ENCODE results near the gene CLIP2.

Gene CLIP2

GRCh38 chr7:74284781-74285259 is 4.4 kb upstream of the CLIP2 start:
- no peaks in the 10 kb centered on the region for H3K9me2 ChIP-seq (replicated peaks; ENCODE audit: insufficient read depth, low read length)
- no peak overlapping the region for H2AFZ ChIP-seq (ENCODE audit: low read length)
- H4K20me1 ChIP-seq (ENCODE audit: insufficient read depth, low read length): no peaks in the 10 kb centered on the region
- no peaks in the 10 kb centered on the region for H3K9me3 ChIP-seq (replicated peaks; ENCODE audit: insufficient read depth, low read length)
- TF ChIP-seq EZH2 (optimal IDR thresholded peaks at IDR 0.05; ENCODE audit: low read depth, low read length): no peak
- TF ChIP-seq EZH2phosphoT487 (IDR thresholded peaks at IDR 0.05; ENCODE audit: low read length): no peak
- TF ChIP-seq CTCF (IDR thresholded peaks at IDR 0.05; ENCODE audit: low read length): no peak
- no peak overlapping the region for H3K4me3 ChIP-seq (ENCODE audit: low read length)
- no peak for DNase-seq
- H3K4me1 ChIP-seq (ENCODE audit: low read length): peaks cover 5% of the 10 kb centered on the region; the same call in 1 of the 2 replicates
- H3F3A ChIP-seq (ENCODE audit: insufficient read depth, low read length): no peaks in the 10 kb centered on the region
- H3K27me3 ChIP-seq (replicated peaks; ENCODE audit: insufficient read depth, low read length): peaks cover 8% of the 10 kb centered on the region
- no peak overlapping the region for H3K9ac ChIP-seq (ENCODE audit: low read length)
- no peaks in the 10 kb centered on the region for H3K79me2 ChIP-seq (ENCODE audit: low read length)
- no peak overlapping the region for H3K4me2 ChIP-seq (ENCODE audit: low read depth, low read length)
- H3K27ac ChIP-seq (ENCODE audit: low read length): no peak overlapping the region
- no peaks in the 10 kb centered on the region for H3K36me3 ChIP-seq (replicated peaks; ENCODE audit: insufficient read depth, low read length)

- H3K27ac ChIP-seq (ENCODE audit: low read length): no peak overlapping the region
- no peaks in the 10 kb centered on the region for H3K9me2 ChIP-seq (replicated peaks; ENCODE audit: insufficient read depth, low read length)
- H3K4me1 ChIP-seq (ENCODE audit: low read length): peaks cover 5% of the 10 kb centered on the region; the same call in 1 of the 2 replicates
These were observed 3.1 kb upstream of the CLIP2 start for GRCh38 chr7:74286131-74286530.

GRCh38 chr7:74287303-74288033 is 1.7 kb upstream of the CLIP2 start:
- H3K27me3 ChIP-seq (replicated peaks; ENCODE audit: insufficient read depth, low read length): peaks cover 20% of the 10 kb centered on the region

More at GRCh38 chr7:74286131-74286530, 3.1 kb upstream of the CLIP2 start:
- no peak for TF ChIP-seq EZH2 (optimal IDR thresholded peaks at IDR 0.05; ENCODE audit: low read depth, low read length)
- no peak for TF ChIP-seq EZH2phosphoT487 (IDR thresholded peaks at IDR 0.05; ENCODE audit: low read length)
- TF ChIP-seq CTCF (IDR thresholded peaks at IDR 0.05; ENCODE audit: low read length): no peak
- peaks cover 20% of the 10 kb centered on the region for H3K27me3 ChIP-seq (replicated peaks; ENCODE audit: insufficient read depth, low read length)
- no peak overlapping the region for H3K4me3 ChIP-seq (ENCODE audit: low read length)
- H3K4me2 ChIP-seq (ENCODE audit: low read depth, low read length): no peak overlapping the region
- no peak overlapping the region for H3K9ac ChIP-seq (ENCODE audit: low read length)
- H3K36me3 ChIP-seq (replicated peaks; ENCODE audit: insufficient read depth, low read length): no peaks in the 10 kb centered on the region
- no peaks in the 10 kb centered on the region for H3K9me3 ChIP-seq (replicated peaks; ENCODE audit: insufficient read depth, low read length)
- DNase-seq: no peak
- no peaks in the 10 kb centered on the region for H3F3A ChIP-seq (ENCODE audit: insufficient read depth, low read length)
- H3K79me2 ChIP-seq (ENCODE audit: low read length): no peaks in the 10 kb centered on the region
- no peak overlapping the region for H2AFZ ChIP-seq (ENCODE audit: low read length)
- H4K20me1 ChIP-seq (ENCODE audit: insufficient read depth, low read length): no peaks in the 10 kb centered on the region

More at GRCh38 chr7:74287303-74288033, 1.7 kb upstream of the CLIP2 start:
- no peak overlapping the region for H3K9ac ChIP-seq (ENCODE audit: low read length)
- no peak overlapping the region for H3K4me2 ChIP-seq (ENCODE audit: low read depth, low read length)
- H2AFZ ChIP-seq (ENCODE audit: low read length): no peak overlapping the region
- no peaks in the 10 kb centered on the region for H3K79me2 ChIP-seq (ENCODE audit: low read length)
- no peaks in the 10 kb centered on the region for H3K9me3 ChIP-seq (replicated peaks; ENCODE audit: insufficient read depth, low read length)
- TF ChIP-seq CTCF (IDR thresholded peaks at IDR 0.05; ENCODE audit: low read length) (no peak), EZH2phosphoT487 (IDR thresholded peaks at IDR 0.05; ENCODE audit: low read length) (no peak), EZH2 (optimal IDR thresholded peaks at IDR 0.05; ENCODE audit: low read depth, low read length) (no peak)
- H3F3A ChIP-seq (ENCODE audit: insufficient read depth, low read length): no peaks in the 10 kb centered on the region
- no peaks in the 10 kb centered on the region for H3K9me2 ChIP-seq (replicated peaks; ENCODE audit: insufficient read depth, low read length)
- no peak overlapping the region for H3K27ac ChIP-seq (ENCODE audit: low read length)
- H3K4me1 ChIP-seq (ENCODE audit: low read length): peaks cover 5% of the 10 kb centered on the region; the same call in 1 of the 2 replicates
- H4K20me1 ChIP-seq (ENCODE audit: insufficient read depth, low read length): no peaks in the 10 kb centered on the region
- H3K36me3 ChIP-seq (replicated peaks; ENCODE audit: insufficient read depth, low read length): no peaks in the 10 kb centered on the region
- DNase-seq: no peak
- no peak overlapping the region for H3K4me3 ChIP-seq (ENCODE audit: low read length)

All from MM.1S (cell line).